Measurements from ENCODE around the gene NT5C2.
A peak's percentile ranks its signal among the peaks of the same experiment; 100 is the strongest.
"Not testable (repeated sequence)": the region's sequence is repeated elsewhere in the genome, so short reads cannot be mapped to it uniquely, and the experiment has no call there.

Gene NT5C2

DNA sequence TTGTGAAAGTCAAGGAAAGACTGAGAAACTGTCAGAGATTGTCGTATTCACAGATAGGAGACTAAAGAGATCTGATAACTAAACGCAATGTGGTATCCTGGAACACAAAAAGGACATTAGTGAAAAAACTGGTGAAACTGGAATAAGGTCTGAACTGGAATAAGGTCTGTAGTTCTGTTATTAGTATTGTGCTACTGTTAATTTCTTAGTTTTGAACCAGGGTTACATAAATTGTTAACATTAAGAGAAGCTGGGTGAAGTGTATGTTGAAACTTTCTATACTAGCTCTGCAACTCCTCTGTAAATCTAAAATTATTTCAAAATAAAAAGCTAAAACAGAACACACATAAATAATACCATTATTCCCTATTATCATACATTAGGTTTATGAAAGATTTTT lies 3.4 kb upstream of the NT5C2 start:
- TF ChIP-seq, protein P1, sequence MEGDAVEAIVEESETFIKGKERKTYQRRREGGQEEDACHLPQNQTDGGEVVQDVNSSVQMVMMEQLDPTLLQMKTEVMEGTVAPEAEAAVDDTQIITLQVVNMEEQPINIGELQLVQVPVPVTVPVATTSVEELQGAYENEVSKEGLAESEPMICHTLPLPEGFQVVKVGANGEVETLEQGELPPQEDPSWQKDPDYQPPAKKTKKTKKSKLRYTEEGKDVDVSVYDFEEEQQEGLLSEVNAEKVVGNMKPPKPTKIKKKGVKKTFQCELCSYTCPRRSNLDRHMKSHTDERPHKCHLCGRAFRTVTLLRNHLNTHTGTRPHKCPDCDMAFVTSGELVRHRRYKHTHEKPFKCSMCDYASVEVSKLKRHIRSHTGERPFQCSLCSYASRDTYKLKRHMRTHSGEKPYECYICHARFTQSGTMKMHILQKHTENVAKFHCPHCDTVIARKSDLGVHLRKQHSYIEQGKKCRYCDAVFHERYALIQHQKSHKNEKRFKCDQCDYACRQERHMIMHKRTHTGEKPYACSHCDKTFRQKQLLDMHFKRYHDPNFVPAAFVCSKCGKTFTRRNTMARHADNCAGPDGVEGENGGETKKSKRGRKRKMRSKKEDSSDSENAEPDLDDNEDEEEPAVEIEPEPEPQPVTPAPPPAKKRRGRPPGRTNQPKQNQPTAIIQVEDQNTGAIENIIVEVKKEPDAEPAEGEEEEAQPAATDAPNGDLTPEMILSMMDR (IDR thresholded peaks at IDR 0.05): no peak
- TF ChIP-seq ZFX (IDR thresholded peaks at IDR 0.05; ENCODE audit: borderline replicate concordance): no peak
- H3K27ac ChIP-seq: no peak overlapping the region

DNA sequence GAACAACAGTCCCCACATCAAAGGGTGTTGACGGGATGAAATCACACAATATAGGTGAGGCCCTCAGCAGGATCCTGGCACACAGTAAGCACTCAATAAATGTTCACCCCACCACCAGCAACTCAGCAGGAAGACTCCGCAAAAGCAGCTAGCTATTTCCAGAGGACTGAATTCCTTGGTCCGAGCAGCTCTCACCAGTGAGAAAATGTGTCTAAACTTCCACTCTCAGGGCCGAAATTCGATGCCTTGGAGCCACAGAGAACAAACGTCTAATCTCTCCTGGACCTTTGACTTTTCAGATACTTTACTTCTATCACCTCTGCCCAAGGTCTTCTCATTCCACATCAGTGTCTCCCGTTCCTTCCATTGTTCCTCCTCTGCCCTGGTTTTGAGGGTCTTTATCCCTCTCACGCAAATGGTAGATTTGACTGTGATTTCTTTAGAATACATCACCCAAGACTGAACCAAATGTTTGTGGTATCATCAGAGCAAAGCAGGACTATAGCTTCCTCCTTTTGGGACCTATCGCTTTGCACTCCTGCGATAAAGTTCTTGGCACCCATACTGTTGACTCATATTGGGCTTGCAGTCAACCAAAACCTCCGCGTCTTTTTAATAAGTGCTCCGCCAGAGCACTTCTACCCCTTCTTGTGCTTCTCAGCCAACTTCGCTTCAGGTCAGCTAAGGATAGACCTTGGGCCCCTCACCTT lies 903 bp upstream of the NT5C2 start:
- TF ChIP-seq ZFX (IDR thresholded peaks at IDR 0.05; ENCODE audit: borderline replicate concordance): no peak
- TF ChIP-seq, protein P1 (IDR thresholded peaks at IDR 0.05): no peak
- no peak overlapping the region for H3K27ac ChIP-seq

GRCh38 chr10:103192451-103193106 lies 493 bp downstream of the NT5C2 start:
- no peak for TF ChIP-seq ZFX (IDR thresholded peaks at IDR 0.05; ENCODE audit: borderline replicate concordance)
- TF ChIP-seq, protein P1 (IDR thresholded peaks at IDR 0.05): no peak
- H3K27ac ChIP-seq: peak overlapping the region; percentile 83

- H3K27ac ChIP-seq: peak overlapping the region; percentile 83
- TF ChIP-seq, protein P1 (IDR thresholded peaks at IDR 0.05): no peak
- TF ChIP-seq ZFX (IDR thresholded peaks at IDR 0.05; ENCODE audit: borderline replicate concordance): no peak
Observed at GRCh38 chr10:103192089-103192450, 1.0 kb downstream of the NT5C2 start.

GRCh38 chr10:103191198-103191597 lies 1.9 kb downstream of the NT5C2 start:
- not testable (repeated sequence) for H3K27ac ChIP-seq

DNA sequence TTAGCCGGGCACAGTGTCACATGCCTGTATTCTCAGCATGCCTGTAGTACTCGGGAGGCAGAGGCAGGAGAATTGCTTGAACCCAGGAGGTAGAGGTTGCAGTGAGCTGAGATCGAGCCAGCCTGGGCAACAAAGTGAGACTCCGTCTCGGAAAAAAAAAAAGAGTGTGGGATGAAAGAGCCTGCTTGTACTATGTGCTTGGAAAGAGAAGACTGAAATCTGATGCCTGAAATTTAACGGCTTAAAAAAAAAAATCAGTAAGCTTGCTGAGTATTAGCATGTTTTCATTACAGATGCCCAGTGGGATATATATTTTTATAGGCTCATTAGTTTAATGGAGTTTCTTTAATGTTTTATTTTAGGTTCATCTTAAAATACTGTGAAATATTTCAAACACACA lies 4.2 kb downstream of the NT5C2 start:
- TF ChIP-seq ZFX (IDR thresholded peaks at IDR 0.05; ENCODE audit: borderline replicate concordance): no peak
- TF ChIP-seq, protein P1 (IDR thresholded peaks at IDR 0.05): no peak
- H3K27ac ChIP-seq: no peak overlapping the region

DNA sequence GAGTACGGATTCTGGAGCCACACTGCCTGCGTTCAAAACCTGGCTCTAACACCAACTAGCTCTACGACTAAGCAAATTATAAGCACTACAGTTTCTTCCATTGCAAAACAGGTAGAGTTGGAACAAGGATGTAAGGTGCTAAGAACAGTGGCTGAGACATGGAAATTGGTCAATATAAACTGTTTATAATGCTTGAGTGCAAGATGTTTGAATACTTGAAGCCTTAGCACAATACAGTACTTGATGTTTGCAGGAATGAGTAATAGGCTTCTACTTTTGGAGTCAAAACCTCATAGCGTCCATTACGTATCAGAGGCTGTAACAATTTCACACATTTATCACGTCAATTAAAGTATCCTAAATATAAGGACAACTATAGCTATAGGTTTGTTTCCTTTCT lies 6.9 kb downstream of the NT5C2 start:
- TF ChIP-seq ZFX (IDR thresholded peaks at IDR 0.05; ENCODE audit: borderline replicate concordance): no peak
- TF ChIP-seq, protein P1 (IDR thresholded peaks at IDR 0.05): no peak
- H3K27ac ChIP-seq: no peak overlapping the region
